GM18517 (cell line): ENCODE results near the gene MED25.

Experiments used
- ATAC-seq: cut with Tn5 transposase; IDR thresholded peaks from one replicate; pipeline ENCODE4 v1.9.1; 2021; ENCODE audit warnings: mild to moderate bottlenecking, moderate library complexity; ENCODE audit not compliant: unreplicated experiment

MED25 gene

DNA sequence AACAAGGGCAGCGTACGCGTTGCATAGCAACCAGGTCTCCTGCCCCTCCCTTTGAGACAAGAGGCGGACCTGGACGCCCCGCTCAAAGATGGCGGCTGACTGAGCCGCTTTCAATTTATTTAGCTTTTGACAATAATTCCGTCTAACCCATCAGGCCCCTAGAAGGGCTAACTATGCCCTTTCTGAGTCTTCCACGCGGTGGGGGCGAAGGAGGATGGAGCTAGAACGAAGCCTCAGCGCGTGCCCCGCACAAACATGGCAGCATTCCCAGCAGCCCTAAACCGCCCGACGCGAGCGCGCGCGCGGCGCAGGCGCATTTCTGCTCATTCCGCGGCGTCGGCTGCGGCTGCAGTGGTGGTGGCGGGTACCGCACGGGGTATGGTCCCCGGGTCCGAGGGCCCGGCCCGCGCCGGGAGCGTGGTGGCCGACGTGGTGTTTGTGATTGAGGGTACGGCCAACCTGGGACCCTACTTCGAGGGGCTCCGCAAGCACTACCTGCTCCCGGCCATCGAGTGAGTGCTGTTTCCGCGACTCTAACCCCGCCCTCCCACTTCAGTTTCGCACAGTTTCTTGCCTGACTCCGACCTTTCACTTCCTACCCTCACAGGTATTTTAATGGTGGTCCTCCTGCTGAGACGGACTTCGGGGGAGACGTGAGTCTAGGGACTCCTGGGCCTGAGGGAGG lies at the start of gene MED25:
Gene MED25, plus strand, starts transcription at position 326 of the 685 bp plus-strand sequence. Its CDS starts 53 bp downstream, at position 379.
- ATAC-seq: peak; percentile 54

DNA sequence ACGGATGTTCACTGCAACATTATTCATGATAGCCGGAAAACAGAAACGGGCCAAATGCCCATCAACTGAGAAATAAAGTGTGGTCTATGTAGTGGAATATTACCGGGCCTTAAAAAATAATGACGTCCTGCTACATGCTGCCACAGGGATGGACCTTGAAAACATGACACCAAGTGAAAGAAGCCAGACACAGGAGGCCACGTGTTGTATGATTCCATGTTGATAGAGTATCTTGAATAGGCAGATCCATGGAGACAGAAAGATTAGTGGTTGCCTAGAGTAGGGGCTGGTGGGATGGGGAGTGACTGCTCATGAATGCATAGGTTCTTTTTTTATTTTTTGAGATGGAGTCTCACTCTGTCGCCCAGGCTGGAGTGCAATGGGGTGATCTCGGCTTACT lies 47.6 kb upstream of the MED25 start:
- no peak for ATAC-seq

DNA sequence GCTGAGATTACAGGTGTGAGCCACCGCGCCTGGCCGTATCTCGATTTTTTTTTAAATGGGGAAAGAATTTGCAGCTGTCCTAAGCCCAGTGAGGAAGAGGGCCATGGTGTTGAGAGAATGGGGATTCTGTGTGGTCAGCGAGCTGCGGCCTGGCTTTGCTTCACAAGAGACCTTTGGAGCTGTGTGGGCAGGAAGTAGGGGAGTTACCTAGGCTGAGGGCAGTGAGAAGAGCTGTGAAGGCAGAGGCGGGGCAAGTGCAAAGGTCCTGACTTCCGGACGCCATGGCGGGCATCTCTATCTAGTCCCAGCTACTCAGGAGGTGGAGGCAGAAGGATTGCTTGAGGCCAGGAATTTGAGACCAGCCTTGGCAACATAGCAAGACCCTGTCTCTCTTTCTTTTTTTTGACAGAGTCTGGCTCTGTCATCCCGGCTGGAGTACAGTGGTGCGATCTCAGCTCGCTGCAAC lies 46.4 kb upstream of the MED25 start:
- no peak for ATAC-seq

DNA sequence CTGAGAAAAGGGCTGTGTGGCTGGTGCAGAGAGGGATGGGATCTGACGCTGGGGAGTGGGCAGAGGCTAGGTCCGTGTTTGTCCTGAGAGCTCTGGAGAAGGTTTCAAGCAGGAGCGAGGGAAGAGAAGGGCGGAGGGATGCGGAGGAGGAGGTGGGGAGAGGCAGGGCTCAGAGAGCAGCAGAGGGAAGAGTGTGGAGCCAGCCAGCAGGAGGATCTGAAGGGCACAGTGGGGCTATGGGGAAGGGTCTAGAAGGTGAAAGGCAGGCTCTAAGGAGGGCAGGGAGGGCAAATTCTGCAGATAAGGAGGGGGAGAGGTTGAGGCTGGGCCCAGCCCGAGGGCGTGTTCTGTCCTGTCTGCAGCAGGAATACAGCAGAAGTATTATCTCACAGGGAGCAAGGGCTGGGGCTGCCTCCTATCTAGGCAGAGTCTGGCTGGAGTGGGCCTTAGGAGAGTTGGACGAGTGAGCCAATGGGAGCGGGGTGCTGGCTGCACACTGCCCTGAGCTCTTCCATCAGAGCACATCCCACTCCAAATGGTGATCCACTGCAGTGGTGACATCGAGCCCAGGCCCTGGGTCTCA lies 45.1 kb upstream of the MED25 start:
- no peak for ATAC-seq

DNA sequence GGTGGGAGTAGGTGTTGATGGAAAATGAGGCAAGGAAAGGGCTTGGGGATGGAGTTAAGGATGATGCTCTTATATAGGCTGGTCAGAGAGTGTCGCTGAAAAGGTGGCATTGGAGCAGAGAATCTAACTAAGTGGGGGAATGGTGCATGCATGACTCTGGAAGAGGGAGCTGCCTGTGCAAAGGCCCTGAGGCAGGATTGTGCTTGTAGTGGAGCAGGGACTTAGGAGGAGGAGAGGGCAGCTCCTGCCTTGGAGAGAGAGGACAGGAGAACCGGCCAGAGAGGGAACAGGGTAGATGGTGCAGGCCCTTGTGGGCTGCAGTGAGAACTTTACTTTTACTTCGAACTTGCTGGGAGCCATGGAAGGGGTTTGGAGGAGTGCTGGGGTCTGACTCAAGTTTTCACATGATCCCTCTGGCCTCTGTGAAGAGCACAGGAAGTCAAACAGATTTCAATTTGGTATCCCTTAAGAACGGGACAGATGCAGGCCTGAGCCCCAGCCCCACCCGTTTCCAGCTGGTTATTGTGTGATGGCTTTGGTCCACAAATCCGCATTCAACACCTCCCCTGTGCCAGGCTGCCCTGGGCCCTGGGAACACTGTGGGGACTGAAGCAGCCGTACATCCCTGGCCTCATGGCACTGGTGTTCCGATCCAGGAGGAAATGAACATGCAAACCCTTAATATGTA lies 44.3 kb upstream of the MED25 start:
- no peak for ATAC-seq

DNA sequence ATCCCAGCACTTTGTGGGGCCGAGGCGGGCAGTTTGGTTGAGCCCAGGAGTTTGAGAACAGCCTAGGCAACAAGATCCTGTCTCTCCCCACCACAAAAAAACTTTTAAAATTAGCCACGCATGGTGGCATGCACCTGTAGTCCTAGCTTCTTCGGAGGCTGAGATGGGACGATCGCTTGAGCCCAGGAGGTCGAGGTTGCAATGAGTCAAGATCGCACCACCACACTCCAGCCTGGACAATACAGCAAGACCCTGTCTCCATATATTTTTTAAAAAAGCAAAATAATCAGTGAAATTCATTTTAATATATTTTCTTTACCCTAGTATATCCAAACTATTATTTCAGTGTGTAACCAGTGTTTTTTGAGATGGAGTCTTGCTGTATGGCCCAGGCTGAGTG lies 43.1 kb upstream of the MED25 start:
- no peak for ATAC-seq

DNA sequence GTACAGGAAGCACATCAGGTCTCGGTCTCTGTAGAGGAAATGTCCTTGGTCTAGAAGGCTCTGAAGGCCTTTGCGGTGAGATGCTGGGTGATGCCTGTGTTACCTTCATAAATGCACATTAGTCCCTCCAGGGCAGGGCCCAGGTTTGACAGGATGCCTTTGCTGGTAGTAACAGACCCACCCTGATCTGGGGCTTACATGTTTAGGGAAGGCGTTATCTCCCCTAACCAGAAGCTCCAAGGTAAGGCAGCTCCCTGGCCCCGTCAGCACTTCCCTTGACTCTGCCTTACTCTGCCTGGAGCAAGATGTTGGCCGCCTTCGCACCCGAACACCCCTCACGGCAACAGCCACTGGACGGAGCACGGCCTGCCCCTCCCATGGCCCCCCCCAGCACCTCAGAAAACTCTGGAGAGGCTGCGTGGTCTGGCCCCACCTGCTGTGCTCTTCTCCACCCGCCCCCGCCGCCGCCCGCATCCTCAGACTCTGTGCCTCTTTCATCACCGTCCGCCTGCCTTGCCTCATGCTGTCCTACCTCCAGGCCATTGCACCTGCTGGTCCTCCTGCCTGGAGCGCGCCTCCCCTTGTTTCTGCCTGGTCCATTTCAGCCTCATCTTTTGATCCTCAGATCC lies 42.2 kb upstream of the MED25 start:
- no peak for ATAC-seq

DNA sequence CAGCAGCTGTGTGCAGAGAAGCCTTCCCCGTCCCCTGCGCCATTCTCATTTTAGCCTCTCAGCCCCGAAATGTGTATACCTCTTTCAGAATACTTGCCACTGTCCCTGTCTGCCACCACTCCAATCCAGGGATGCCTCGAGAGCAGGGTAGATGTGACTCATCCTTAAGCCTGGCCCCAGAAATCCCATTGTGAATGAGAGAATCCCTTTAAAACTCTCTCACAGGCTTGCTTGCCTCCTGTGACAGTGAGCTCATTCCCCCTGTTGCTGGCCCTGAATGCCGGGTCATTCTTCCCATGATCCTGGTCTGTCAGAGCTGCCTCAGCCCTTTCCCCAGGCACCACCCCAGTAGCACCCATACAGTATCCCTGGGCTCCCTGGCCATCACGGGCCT lies 41.7 kb upstream of the MED25 start:
- no peak for ATAC-seq

DNA sequence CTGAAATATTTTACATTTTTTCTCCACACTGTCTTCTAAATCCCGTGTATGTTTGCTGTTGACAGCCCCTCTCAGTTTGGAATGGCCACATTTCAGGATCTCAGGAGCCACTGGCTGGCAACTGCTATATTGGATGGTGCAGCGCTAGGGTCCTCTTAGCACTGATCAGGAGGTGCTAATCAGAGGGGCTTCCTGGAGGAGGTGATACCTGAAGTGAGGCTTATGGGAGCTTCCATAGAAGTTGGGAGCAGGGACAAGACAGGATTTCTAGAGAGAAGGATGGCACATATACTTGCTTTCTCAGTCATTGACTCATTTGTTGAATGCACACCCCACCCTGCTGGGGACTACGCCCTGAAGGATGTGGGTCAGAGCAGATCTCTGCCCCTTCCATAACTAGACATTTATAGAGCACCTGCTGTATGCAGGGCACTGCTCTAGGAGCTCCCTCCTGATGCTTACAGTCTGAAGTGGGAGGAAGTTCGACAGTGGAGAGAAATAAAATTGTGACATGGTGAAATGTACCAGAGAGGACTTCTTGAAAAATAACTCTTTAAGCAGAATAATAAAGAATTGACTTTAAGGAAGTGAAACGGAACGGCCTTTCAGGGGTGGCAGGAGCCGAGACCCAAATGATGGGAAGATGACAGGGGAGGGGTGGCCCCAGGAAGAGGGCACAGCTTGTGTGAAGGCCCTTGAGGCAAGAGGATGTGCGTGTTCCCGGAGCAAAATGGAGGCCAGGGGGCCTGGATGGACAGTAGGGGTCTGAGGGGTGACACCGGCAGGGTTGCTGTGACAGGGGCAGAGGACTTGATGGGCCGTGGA lies 38.1 kb upstream of the MED25 start:
- no peak for ATAC-seq

DNA sequence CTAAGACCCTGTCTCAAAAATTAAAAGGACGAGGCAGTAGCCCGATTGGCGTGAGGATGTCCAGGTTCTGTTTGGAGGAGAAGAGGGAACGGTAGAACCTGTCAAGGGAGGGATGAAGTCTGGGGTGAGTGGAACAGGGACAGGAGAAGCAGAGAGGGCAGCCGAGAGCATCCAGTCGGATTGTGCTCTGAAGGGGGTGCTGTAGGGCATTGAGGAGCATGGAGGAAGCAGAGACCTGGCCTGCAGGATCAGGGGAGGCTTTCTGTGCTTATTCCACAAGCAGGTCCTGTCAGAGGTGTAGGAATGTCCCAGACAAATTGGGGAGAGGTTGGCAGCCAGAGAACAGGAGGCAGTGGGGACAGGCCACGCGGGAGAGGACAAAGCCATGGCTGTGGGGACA lies 37.2 kb upstream of the MED25 start:
- no peak for ATAC-seq

DNA sequence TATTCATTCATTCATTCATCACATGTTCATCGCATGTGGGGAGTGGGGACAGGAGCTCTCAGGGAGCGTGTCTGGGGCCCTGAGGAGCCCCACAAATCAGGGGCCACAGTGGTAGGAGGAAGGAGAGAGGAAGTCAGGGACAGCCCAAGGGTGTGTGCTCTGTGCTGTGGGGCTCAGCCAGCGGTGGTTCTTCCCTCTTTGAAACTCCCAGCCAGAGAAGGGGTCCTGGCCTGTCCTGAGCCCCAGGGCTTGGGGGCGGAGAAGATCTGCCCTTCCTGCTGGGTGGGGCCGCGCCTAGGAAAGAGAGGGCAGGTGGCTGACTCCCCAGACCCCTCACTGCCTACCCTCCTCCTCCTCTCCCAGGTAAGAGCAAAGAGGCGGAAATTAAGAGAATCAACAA lies 36.7 kb upstream of the MED25 start:
- ATAC-seq: no peak

DNA sequence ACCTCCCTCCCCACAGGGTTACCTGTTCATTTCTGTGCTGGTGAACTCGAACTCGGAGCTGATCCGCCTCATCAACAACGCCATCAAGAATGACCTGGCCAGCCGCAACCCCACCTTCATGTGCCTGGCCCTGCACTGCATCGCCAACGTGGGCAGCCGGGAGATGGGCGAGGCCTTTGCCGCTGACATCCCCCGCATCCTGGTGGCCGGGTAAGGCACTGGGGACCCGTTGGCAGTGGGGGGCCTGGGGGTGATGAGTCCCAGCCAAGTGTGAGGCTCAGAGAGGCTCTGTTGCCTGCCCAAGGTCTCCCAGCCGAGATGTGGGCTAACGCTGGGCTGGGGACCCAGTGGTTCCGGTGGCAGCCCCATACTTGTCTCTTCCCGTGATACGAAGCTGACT lies 35.6 kb upstream of the MED25 start:
- ATAC-seq: no peak

DNA sequence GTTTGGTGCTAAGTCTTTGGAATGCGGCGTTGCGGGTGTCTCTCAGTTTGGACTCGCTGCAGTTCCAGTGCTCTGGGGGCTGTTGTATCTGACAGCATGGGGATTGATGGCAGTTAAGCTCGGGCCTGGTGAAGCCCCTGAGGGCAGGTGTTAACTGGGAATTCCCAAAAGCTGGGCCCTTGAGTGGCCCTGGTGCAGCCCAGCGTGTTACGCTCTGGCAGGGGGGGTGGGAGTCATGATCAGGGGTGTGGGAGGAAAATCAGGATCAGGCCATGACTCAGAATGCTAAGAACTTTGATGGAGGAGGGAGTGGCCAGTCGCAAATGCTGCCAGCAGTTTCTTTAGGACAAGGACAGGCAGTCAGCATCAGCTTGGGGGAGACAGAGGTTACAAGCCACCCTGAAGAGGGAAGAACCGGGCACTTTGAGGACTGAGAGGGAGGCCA lies 31.7 kb upstream of the MED25 start:
- no peak for ATAC-seq

DNA sequence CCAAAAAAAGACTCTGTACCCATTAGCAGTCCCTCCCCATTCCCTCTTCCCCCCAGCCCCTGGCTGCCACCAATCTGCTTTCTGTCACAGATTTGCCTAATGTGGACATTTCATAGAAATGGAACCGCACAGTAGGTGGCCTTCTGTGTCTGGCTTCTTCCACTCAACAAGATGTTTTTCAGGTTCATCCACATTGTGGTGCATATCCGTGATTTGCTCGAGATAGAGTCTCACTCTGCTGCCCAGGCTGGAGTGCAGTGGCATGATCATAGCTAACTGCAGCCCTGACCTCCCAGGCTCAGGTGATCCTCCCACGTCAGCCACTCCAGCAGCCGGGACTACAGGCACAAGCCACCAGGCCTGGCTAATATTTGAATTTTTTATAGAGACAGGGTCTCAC lies 30.3 kb upstream of the MED25 start:
- no peak for ATAC-seq

DNA sequence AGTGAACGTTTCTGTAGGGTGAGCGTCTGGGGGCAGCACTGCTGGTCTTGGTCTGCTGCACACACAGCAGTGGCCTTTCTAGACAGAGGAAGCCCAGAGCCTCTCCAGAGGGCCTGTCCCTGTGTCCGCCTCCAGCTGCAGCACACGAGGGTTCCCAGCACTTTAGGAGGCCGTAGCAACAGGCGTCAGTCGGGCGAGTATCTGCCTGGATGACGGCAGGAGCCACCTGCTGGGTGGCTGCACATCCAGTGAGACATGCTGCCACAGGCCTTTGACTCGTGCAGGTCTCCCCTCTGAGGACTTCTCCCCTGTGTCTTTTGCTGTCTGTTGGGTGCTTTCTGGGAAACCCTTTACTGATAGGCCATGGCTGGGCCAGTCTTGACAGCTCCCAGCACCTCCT lies 29.2 kb upstream of the MED25 start:
- no peak for ATAC-seq

DNA sequence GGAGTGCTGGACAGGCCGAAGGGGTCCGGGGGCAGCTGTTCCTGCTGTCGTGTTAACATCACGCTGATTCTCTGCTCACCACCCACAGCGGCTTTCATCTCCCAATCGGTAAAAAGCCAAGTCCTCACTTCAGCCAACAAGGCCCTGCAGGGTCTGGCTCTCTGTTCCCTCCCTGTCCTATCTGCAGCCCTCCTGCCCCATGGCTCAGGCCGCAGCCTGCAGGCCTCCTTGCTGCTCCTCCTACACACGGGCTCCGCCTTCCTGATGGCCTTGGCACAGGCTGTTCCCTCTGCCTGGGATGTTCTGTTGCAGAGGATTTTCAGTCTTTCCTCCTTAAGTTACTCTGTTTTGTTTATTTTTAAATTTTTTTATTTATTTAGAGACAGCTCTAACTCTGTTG lies 27.2 kb upstream of the MED25 start:
- no peak for ATAC-seq

DNA sequence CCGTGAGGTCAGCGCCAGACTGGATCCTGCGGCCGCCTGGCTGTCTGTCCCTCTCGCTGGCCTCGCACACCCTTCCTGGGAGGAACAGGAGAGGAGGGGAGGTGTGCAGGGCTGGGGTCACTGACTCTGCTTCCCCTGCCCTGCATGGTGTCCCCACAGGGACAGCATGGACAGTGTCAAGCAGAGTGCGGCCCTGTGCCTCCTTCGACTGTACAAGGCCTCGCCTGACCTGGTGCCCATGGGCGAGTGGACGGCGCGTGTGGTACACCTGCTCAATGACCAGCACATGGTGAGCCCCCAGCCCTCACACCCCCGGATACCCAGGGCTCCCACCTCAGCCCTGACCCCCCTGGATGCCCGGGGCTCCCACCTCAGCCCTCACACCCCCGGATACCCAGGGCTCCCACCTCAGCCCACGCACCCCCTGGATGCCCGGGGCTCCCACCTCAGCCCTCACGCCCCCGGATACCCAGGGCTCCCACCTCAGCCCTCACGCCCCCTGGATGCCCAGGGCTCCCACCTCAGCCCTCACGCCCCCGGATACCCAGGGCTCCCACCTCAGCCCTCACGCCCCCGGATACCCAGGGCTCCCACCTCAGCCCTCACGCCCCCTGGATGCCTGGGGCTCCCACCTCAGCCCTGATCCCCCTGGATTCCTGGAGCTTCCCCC lies 26.2 kb upstream of the MED25 start:
- ATAC-seq: no peak

DNA sequence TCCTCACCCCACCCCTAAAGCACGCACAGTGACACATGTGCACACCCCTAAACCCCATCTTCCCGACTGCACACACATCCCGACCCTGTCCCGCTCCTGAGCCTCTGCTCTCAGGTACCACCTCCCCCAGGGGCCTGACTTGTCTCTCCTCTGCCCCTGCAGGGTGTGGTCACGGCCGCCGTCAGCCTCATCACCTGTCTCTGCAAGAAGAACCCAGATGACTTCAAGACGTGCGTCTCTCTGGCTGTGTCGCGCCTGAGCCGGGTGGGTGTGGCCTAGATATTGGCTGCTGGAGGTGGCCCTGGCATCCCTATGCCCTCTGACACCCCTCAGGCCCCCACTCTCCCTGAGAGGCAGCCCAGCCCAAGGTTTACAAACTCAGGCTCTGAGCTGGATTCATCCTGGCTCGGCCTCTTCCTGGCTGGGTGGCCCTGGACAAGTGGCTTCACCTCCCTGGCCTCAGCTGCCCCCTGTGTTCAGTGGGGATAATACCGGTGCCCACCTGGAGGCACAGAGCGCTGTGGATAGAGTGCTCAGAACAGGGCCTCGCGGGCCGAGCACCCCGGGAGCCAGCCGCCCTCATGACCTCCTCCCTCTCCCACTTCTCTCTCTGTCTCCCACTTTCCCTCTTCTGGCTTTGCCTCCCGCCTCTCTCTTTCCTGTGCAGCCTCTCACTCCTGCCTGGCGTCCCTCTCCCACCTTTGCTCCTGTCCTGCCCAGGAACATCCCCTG lies 25.1 kb upstream of the MED25 start:
- ATAC-seq: no peak

DNA sequence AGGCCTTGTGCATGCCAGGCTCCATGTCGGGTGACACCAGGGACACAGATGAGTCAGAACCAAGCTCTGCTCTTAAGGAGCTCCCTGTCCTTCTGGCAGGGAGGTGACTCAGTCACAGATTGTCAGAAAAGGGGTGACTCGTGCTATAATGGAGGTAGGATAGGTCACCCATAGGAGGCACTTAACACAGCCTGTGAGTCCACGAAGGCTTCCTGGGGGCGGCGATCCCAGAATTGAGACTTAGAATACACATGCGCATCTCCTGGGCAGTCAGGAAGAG lies 24.6 kb upstream of the MED25 start:
- ATAC-seq: no peak

DNA sequence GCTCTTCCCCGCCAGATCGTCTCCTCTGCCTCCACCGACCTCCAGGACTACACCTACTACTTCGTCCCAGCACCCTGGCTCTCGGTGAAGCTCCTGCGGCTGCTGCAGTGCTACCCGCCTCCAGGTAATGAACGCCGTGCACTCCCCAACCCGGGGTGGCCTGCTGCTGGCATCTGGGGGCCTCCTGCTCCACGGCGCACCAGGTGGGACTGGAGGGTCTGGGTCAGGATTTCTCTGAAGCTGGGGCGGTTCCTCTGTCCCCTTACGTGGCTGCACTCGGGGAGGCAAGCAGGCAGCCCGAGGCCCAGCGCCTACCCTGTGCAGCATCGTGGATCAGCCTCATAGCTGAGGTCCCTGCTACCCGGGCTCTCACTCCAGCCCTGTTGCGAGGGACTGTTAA lies 22.5 kb upstream of the MED25 start:
- no peak for ATAC-seq
